ENCODE measurements around the gene CYTH4.

CYTH4 gene

GRCh38 chr22:37358917-37359316, 76.6 kb downstream of the CYTH4 start:
- H3K4me3 ChIP-seq (replicated peaks; ENCODE audit: low read depth, low read length): no peak overlapping the region
- no peak for TF ChIP-seq CTCF (IDR thresholded peaks at IDR 0.05; ENCODE audit: low read length, missing control alignments)
- DNase-seq (ENCODE audit: low read depth): no peak

- H3K4me3 ChIP-seq (replicated peaks; ENCODE audit: low read depth, low read length): no peak overlapping the region
- DNase-seq (ENCODE audit: low read depth): no peak
- no peak for TF ChIP-seq CTCF (IDR thresholded peaks at IDR 0.05; ENCODE audit: low read length, missing control alignments)
Observed at GRCh38 chr22:37362621-37363020, 80.3 kb downstream of the CYTH4 start.

GRCh38 chr22:37363261-37363992, 81.1 kb downstream of the CYTH4 start:
- no peak overlapping the region for H3K4me3 ChIP-seq (replicated peaks; ENCODE audit: low read depth, low read length)
- no peak for DNase-seq (ENCODE audit: low read depth)
- TF ChIP-seq CTCF (IDR thresholded peaks at IDR 0.05; ENCODE audit: low read length, missing control alignments): no peak
